ENCODE measurements around the gene NT5DC1.

DNA sequence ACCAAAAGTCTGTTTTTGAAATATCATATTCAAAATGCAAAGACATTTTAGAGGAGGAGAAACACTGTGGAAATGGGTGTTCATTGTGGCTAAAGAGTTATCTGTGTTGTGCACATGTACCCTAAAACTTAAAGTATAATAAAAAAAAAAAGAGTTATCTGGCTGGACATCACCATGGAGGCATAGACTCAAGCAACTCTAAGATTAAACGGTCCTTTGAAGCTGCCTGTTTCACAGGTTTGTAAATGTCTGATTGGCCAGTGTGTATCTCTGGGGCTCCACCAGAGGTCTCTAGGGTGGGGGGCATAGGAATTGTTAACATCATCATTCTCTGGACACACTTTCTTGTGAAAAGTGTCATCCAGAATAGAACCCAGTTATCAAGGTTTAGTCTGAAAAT, 114.0 kb downstream of the NT5DC1 start:
- TF ChIP-seq EP300 (conservative IDR thresholded peaks at IDR 0.05; ENCODE audit: poor library complexity, severe bottlenecking) = no peak
- TF ChIP-seq CTCF (IDR thresholded peaks at IDR 0.05; ENCODE audit: poor library complexity, severe bottlenecking) = no peak
- TF ChIP-seq, protein P1, sequence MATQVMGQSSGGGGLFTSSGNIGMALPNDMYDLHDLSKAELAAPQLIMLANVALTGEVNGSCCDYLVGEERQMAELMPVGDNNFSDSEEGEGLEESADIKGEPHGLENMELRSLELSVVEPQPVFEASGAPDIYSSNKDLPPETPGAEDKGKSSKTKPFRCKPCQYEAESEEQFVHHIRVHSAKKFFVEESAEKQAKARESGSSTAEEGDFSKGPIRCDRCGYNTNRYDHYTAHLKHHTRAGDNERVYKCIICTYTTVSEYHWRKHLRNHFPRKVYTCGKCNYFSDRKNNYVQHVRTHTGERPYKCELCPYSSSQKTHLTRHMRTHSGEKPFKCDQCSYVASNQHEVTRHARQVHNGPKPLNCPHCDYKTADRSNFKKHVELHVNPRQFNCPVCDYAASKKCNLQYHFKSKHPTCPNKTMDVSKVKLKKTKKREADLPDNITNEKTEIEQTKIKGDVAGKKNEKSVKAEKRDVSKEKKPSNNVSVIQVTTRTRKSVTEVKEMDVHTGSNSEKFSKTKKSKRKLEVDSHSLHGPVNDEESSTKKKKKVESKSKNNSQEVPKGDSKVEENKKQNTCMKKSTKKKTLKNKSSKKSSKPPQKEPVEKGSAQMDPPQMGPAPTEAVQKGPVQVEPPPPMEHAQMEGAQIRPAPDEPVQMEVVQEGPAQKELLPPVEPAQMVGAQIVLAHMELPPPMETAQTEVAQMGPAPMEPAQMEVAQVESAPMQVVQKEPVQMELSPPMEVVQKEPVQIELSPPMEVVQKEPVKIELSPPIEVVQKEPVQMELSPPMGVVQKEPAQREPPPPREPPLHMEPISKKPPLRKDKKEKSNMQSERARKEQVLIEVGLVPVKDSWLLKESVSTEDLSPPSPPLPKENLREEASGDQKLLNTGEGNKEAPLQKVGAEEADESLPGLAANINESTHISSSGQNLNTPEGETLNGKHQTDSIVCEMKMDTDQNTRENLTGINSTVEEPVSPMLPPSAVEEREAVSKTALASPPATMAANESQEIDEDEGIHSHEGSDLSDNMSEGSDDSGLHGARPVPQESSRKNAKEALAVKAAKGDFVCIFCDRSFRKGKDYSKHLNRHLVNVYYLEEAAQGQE (IDR thresholded peaks at IDR 0.05; ENCODE audit: borderline replicate concordance) = no peak
